GM21825 (cell line): ENCODE results near the gene SFXN5.

Experiments used
- ATAC-seq: cut with Tn5 transposase; IDR thresholded peaks from one replicate; pipeline ENCODE4 v1.9.1; 2021; ENCODE audit warnings: mild to moderate bottlenecking, moderate library complexity; ENCODE audit not compliant: unreplicated experiment

SFXN5 gene

DNA sequence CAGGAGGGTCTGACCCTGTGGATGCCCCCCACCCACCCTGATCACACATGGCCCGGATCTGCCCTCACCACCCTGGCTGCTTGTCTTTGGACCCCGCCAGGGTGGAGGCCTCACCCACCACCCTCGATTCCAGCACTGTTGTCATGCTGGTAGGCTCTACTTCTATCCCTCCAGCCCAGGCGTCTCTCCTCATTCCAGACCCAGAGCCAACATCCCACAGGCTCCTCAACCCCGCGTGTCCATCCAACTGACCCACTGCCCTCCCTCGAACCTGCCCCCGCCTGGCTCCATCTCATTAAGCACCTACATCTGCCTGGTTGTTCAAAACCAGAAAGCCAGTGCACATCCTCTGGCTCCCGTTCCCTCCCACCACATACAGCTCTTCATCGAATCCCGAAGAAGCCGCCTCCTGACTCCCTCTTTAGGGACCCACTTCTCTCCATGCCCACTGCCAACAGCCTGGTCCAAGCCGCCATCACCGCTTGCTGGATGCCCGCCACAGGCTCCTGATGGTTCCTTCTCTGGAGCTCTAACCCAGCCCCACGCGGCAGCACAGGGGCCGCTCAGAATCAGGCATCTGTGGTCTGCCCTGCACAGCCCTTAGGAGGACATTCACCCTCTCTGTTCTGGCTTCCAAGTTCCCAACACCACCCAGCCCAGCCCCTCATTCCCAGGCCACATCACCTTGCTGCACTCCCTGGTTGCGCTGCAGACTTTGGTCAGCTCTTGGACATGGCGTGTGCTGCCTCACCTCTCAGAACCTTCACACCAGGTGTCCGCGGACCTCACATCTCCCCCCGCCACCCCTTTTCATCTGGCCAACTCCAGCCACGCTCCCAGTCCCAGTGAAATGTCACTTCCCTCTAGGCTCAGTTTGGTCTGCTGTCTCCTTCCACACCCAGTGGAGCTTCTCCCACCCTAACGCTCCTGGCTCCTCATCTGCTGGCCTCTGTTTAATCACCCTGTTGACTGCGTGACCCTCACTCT is 111.2 kb downstream of the SFXN5 start:
- no peak for ATAC-seq

GRCh38 chr2:72959554-72959953 is 112.0 kb downstream of the SFXN5 start:
- ATAC-seq, result no peak

DNA sequence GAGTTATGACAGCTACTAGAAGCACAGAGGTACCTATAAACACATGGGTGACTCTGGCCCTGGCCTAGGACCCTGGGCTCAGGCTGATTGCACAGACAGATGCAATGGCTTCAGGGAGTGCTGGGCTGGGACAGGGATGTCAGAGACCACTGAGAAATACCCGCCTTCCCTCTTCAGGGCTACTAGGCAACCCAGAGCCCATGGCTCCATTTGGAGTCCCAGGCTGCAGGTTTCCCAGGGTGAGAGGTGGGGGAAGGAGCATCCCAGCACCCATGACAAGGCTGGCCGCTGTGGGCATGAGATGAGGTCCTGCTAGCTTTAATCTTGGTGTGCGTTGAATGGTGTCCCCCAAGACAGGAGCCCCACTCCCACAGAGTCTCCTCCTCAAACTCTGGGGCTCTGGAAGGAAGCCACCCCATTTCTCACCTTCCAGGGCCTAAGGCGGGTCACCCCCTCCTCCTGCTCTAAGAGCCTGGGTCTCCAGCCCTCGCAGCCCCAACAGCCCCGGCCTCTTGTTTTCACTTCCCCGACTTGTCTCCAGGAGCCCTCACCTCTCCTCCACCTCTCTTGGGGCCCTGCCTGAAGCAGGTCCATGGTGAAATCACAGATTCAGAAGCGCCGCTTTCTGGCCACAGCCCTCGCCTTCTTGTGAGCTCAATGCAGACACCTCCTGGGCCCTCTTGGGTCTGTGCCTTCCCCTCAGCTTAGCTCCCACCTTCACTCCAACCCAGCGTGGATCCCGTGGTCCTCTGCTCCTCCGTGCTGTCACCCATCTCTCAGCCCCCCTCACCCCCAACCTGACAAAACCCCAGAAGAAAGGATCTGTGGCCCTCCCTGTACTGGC is 112.7 kb downstream of the SFXN5 start:
- no peak for ATAC-seq

GRCh38 chr2:72956936-72957335 is 114.6 kb downstream of the SFXN5 start:
- no peak for ATAC-seq

DNA sequence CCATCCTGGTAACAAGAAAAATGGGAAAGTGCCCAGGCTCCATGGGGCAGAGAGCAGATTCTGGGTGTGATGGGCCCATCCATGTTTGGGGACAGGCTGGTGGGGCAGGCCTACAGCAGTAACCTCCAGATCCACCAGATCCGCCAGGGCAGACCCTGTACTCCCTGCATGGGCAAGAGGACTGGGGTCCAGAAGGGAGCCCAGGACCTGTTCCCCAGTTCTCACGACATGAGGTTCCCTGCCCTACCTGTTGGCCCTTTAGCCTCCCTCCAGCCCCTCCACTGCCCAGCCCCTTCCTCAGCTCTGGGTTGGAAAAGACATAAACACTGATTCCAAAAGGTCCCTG is 115.5 kb downstream of the SFXN5 start:
- no peak for ATAC-seq

DNA sequence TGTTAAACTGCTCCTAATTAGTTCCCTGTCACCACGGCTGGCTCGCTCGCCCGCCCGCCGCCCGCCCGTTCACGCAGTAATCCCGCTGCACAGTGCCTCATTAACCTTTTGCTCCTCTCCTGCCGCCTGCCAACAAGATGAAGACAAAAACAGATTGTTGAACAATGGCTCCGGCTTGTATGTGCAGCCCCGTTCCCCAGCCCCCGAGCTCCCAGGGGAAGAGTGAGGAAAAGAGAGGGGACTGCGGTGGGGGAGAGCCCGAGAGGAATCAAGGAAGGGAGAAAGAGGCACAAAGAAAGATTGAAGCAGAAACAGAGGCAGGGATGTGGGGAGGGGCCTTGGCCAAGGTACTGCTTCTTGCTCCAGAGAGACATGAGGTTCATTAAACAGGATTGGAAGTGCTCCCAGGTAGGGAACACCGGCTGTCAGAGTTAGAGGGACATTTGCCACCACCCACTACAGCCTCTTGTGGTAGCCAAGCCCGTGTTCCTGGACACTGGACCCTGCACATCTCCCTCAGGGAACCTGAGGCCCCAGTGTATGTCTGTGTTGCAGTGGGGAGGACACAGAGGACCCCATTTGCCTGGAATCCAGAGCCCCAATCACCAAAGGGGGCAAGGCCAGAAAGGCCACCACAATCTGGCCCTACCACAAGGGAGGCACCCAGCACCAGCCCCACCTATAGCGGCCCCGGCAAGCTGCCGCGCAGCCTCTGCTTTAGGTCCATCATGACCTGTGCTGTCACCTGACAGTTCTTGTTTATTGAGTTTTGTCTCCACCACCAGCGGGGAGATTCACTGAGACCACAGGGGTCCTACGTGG is 116.1 kb downstream of the SFXN5 start:
- ATAC-seq, result no peak

GRCh38 chr2:72954376-72955227 is 116.9 kb downstream of the SFXN5 start:
- ATAC-seq, result no peak

GRCh38 chr2:72953976-72954375 is 117.5 kb downstream of the SFXN5 start:
- ATAC-seq, result no peak

GRCh38 chr2:72953528-72953927 is 118.0 kb downstream of the SFXN5 start:
- ATAC-seq, result no peak

DNA sequence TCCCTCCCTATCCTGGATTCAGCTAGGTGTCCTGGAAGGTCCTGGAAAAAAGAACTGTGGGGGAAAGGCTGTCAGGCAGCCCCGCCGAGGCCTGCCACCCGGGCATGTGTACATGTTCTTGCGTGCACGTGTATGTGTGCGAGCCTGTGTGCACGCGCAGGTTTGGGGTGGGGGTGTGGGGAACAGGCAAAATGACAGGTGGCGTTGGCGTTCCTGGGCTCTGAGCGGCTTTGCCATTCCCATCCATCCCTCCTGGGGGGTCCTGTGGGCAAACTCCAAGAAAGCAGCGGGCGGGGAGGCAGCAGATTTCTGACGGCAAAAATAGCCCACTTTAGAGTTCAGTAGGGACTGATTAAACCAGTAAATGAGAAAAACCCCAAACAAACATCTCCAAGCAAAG is 118.6 kb downstream of the SFXN5 start:
- ATAC-seq, result no peak

- no peak for ATAC-seq
These were observed 119.2 kb downstream of the SFXN5 start for GRCh38 chr2:72952110-72952823.

GRCh38 chr2:72951303-72952095 is 120.0 kb downstream of the SFXN5 start:
- ATAC-seq, result no peak

DNA sequence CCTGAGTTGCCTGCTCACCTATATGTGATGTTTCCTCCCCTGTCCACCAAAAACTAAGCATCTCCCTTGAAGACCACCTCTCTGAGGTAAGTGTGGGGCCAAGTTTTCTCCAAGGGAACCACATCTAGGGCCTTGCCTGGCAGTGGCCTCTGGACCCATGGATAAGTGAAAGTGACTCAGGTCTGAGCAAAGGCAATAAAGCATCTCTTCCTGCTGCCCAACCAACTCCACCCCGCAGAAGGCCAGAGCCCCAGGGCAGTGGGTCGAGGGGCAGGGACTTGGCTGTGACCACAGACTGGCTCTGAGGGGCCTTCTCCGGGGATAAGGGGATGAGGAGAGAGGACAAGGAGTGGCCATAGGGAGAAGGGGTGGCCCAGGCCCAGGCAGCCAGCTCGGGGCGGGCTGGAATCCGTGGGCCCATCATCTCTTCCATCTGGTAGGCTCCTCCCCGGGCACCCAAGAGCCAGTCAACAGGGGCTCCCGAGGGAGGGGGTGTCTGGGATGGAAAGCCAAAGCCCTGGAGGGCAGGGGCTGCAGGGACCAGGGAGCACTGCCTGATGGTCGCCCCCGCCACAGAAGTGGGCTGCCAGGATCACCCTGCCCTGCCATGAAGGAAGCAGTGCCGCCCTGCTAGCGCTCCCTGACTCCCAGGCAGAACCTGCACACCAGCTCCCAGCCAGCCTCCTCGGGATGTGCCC is 120.8 kb downstream of the SFXN5 start:
- no peak for ATAC-seq

DNA sequence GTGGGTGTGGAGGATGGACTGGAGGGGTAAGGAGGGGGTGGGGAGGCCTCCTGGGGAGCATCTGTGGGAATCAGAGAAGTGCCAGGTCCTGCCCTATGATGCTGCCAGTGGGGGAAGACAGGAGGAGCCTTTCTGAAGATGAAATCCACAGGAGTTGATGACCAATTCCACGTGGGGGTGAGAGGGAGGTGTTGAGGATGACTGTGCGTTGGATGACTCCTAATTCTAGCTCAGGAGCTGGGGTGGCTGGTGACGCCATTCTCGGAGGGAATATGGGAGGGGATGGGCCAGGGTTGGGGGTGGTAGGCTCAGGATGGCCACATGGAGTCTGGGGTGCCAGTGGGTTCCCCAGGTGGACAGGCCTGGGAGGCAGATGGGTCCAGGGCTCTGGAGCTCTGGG is 121.9 kb downstream of the SFXN5 start:
- no peak for ATAC-seq

DNA sequence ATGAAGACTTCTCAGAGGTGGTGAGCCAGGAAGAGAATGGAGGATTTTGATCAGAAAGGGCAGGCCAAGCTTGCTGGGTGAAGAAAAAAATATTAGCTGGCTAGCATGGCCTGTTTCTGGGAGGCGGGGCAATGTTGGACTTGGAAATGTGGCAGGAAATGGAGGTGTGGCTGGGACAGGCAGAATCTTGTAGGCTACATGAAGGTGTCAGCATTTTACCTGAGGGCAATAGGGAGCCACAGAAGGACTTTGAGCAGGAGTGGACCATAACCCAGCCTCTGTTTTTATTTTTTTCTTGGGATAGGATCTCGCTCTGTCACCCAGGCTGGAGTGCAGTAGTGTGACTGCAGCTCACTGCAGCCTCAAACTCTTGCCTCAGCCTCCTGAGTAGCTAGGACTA is 122.5 kb downstream of the SFXN5 start:
- no peak for ATAC-seq

DNA sequence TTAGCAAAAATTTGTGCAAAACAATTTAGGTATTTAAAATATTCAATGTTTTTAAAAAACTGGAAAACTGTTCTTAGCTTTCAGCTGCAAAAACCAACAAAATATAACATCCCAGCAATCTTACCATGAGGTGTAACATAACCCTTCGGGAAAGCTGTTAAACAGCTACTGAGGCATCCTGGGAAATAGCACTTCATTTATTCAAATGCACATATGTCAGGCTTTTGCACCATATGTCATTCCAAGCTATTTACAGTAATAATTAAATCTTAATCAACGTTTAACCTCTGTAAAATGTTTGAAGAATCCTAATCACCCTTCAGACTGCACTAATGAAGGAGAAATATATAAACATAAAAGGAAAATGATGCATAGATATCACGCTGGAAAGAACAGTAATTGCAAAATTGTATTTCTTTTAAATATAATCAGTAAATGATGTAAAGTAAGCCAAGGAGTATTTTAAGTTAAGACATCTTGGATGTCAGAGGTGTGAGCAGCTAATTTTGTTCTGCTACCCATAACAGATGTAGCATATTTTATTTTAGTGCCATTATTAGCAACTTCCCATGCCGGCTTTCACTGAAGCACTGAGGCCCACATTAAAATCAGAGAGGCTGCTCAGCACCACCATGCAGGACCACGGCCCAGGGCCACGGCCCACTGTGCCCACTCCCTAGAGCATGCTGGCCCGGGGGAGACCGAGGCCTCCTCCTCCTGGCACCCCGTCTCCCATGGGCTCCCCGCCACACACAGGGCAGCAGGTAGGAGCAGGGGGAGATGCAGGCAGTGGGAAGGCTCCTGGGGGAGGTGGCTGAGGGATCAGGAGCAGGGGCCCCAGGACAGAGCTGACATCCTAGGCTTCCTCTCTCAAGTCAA is 123.3 kb downstream of the SFXN5 start:
- ATAC-seq, result no peak

GRCh38 chr2:72946466-72946865 is 125.0 kb downstream of the SFXN5 start:
- no peak for ATAC-seq
